HEK293 (cell line): ENCODE data around the gene OR1N2.

Experiments used
- MYNN ChIP-seq: fragments of 450-650 bp; formaldehyde crosslinking; IDR thresholded peaks from 2 replicates; pipeline ENCODE4 v1.5.1; 2016; ENCODE audit warnings: missing biosample characterization, missing genetic modification characterization, borderline replicate concordance
- ZBTB21 ChIP-seq: fragments of 450-650 bp; formaldehyde crosslinking; IDR thresholded peaks from 2 replicates; pipeline ENCODE4 v1.5.1; 2017; ENCODE audit warnings: missing biosample characterization, missing genetic modification characterization
- ZBTB8A ChIP-seq: fragments of 450-650 bp; formaldehyde crosslinking; IDR thresholded peaks from 2 replicates; pipeline ENCODE4 v1.5.1; 2016; ENCODE audit warnings: missing biosample characterization, missing genetic modification characterization
- ZNF747 ChIP-seq: fragments of 450-650 bp; formaldehyde crosslinking; IDR thresholded peaks from 2 replicates; pipeline ENCODE4 v1.5.1; 2016; ENCODE audit warnings: missing biosample characterization, missing genetic modification characterization
- ZNF837 ChIP-seq: fragments of 450-650 bp; formaldehyde crosslinking; IDR thresholded peaks from 2 replicates; pipeline ENCODE4 v1.5.1; 2016; ENCODE audit warnings: missing biosample characterization, missing genetic modification characterization
- TF ChIP-seq, protein P1 (sequence below): fragments of 450-650 bp; formaldehyde crosslinking; IDR thresholded peaks from 2 replicates; pipeline ENCODE4 v1.5.1; 2016; ENCODE audit warnings: missing biosample characterization, missing genetic modification characterization
- TF ChIP-seq, protein P2 (sequence below): fragments of 450-650 bp; formaldehyde crosslinking; IDR thresholded peaks from 2 replicates; pipeline ENCODE4 v1.5.1; 2016; ENCODE audit warnings: missing biosample characterization, missing genetic modification characterization, low read depth

DNA sequence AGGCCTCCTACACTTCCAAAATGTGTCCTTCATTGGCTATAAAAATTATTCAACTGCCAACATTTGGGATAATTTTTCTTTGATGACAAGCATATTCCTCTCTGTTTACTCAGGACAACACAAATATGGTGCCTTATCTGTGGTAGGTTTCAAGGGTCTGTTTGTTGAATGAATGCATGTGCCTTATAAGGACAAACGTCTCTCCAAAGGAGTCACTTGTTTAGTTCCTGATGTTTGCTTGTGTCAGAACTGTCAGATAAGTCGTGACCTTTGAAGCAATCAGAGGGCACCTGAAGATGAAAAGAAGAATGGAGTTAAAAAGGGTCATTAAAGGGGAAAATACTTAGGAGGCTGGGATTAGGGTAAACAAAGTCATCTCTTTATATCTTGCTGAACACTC is 45.9 kb upstream of the OR1N2 start:
- no peak for TF ChIP-seq ZBTB21 (tag by site-specific recombination)
- TF ChIP-seq, protein P1, sequence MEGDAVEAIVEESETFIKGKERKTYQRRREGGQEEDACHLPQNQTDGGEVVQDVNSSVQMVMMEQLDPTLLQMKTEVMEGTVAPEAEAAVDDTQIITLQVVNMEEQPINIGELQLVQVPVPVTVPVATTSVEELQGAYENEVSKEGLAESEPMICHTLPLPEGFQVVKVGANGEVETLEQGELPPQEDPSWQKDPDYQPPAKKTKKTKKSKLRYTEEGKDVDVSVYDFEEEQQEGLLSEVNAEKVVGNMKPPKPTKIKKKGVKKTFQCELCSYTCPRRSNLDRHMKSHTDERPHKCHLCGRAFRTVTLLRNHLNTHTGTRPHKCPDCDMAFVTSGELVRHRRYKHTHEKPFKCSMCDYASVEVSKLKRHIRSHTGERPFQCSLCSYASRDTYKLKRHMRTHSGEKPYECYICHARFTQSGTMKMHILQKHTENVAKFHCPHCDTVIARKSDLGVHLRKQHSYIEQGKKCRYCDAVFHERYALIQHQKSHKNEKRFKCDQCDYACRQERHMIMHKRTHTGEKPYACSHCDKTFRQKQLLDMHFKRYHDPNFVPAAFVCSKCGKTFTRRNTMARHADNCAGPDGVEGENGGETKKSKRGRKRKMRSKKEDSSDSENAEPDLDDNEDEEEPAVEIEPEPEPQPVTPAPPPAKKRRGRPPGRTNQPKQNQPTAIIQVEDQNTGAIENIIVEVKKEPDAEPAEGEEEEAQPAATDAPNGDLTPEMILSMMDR (tag by site-specific recombination) = no peak
- TF ChIP-seq, protein P2, sequence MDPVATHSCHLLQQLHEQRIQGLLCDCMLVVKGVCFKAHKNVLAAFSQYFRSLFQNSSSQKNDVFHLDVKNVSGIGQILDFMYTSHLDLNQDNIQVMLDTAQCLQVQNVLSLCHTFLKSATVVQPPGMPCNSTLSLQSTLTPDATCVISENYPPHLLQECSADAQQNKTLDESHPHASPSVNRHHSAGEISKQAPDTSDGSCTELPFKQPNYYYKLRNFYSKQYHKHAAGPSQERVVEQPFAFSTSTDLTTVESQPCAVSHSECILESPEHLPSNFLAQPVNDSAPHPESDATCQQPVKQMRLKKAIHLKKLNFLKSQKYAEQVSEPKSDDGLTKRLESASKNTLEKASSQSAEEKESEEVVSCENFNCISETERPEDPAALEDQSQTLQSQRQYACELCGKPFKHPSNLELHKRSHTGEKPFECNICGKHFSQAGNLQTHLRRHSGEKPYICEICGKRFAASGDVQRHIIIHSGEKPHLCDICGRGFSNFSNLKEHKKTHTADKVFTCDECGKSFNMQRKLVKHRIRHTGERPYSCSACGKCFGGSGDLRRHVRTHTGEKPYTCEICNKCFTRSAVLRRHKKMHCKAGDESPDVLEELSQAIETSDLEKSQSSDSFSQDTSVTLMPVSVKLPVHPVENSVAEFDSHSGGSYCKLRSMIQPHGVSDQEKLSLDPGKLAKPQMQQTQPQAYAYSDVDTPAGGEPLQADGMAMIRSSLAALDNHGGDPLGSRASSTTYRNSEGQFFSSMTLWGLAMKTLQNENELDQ (tag by site-specific recombination) = no peak
- no peak for TF ChIP-seq ZNF747 (tag by site-specific recombination)
- TF ChIP-seq ZBTB8A (tag by site-specific recombination) = no peak
- no peak for TF ChIP-seq MYNN (tag by site-specific recombination)
- TF ChIP-seq ZNF837 = no peak
